HCT116 (cell line): ENCODE data around the gene ENOX1.

Experiments used
- CBX3 ChIP-seq: IDR thresholded peaks from 2 replicates; pipeline ENCODE4 v1.6.1; 2012; ENCODE audit warnings: low read depth
- CTCF ChIP-seq, 3 experiments: fragments of 200-600 bp in 1 of 3; sonication (generic) in 1 of 3; IDR thresholded peaks in 2 of 3; conservative IDR thresholded peaks in 1 of 3; 2 replicates each; pipeline ENCODE4 v1.5.1; 2012 to 2017; ENCODE audit warnings: low read depth in 2 of 3, low read length in 2 of 3, antibody characterized with exemption in 1 of 3, borderline replicate concordance in 1 of 3, control low read depth in 1 of 3, mild to moderate bottlenecking in 1 of 3, mixed read lengths in 1 of 3, mixed run types in 1 of 3, moderate library complexity in 1 of 3; ENCODE audit not compliant: insufficient read depth in 1 of 3
- EZH2 ChIP-seq: fragments of 200-600 bp; sonication (generic); IDR thresholded peaks from 2 replicates; pipeline ENCODE4 v1.6.1; 2017; ENCODE audit warnings: antibody characterized with exemption, mixed run types
- MAX ChIP-seq: IDR thresholded peaks from 2 replicates; pipeline ENCODE4 v1.6.1; 2012
- POLR2A ChIP-seq: IDR thresholded peaks from 2 replicates; pipeline ENCODE4 v1.7.0; 2011; ENCODE audit warnings: borderline replicate concordance; ENCODE audit not compliant: insufficient read depth, insufficient read length; ENCODE audit errors: extremely low read depth
- REST ChIP-seq: IDR thresholded peaks from 2 replicates; pipeline ENCODE4 v1.6.1; 2012; ENCODE audit warnings: low read depth
- SIN3A ChIP-seq: IDR thresholded peaks from 2 replicates; pipeline ENCODE4 v1.6.1; 2012; ENCODE audit warnings: low read depth
- SP1 ChIP-seq: IDR thresholded peaks from 2 replicates; pipeline ENCODE4 v1.6.1; 2012; ENCODE audit warnings: low read depth
- ZFX ChIP-seq: fragments of 450-650 bp; IDR thresholded peaks from 2 replicates; pipeline ENCODE4 v1.6.1; 2017

DNA sequence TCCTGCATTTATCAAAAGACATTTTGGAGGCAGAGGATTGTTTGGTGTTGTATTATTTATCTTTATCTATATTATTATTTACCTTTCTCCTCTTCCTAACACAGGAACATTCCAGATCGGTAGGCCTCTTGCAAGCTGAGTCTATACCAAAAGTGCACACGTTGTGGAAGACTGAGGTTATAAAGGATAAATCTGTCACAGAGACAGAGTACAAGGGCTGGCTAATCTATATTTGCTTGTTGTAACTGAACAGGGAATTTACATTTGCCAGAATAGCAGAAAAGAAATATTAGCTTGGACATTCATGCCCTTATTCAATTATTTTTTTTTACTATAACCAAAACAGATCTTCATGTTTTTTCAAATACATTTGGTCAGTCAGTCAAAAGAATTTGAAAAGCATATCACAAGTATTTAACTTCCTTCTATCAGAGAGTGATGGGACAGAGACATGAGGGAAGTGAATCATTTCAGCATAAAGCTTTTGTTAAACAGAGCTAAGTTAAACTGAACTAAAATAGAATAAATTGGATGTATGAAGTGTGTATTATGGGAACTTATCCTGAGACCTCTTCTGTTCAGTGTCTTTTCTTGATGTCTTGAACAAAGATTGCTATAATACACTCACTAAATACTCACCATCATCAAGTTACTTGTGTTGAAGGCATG lies 410.8 kb downstream of the ENOX1 start:
- TF ChIP-seq CTCF (IDR thresholded peaks at IDR 0.05 in 2 of 3, conservative IDR thresholded peaks at IDR 0.05 in 1 of 3; ENCODE audit: borderline replicate concordance in 1 of 3, insufficient read depth in 1 of 3, low read depth in 2 of 3, low read length in 2 of 3) (no peak), REST (no peak), SP1 (no peak), ZFX (no peak), EZH2 (no peak), MAX (no peak), POLR2A (no peak), CBX3 (no peak), SIN3A (no peak)
